ENCODE measurements around the gene FAM237A.

FAM237A gene

DNA sequence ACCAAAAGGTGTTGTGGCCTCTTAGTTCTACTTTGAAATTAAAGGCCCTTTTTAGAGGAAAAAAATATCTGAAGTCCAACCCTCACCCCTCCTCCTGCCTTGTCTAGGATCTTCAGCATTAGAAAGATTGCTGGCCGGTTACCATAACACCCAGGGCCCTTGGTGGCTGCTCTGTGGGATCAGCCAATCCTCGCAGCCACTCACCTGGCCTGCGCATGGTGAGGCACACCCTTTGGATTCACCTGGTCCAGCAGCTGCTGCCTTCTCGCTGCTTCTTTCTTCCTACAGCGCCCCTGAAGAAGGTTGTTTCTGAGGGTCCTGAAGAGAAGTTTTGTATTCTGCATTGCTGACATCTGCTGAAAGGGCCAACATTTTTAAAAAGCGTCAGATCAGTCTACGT lies 50.7 kb downstream of the FAM237A start:
- no peak for DNase-seq

DNA sequence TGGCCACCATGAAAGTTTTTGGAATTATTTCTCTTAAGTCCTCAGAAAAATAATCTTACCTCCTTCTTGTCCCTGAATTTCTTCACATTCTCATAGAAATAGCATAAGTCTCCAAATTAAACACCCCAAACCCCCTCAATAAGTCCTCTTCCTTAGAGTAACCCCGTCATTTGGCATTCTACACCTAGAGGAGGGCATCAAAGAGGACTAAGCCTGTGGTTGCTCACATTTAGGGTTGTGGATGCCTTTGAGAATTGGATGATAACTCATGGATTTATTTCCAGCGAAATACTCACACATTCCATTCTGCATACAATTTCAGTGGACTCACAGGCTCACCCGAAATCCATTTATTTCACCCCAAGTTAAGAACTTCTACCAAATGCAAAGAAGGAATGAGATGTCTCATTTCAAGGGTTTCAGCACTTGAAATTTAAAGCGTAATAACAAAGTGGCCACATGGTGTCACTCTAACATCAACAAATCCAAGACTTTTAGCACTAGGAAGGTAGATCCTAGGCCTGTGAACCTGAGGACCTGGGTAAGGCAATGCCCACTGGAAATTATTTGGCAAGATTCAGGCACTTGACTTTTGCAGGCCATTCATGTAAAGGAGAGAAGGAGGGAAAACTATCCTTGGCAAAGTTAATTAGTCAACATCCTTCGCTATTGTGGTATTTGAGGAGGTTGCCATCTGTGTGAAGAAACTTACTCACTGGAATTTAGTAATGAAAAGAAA lies 51.3 kb downstream of the FAM237A start:
- DNase-seq: peak; percentile 18

DNA sequence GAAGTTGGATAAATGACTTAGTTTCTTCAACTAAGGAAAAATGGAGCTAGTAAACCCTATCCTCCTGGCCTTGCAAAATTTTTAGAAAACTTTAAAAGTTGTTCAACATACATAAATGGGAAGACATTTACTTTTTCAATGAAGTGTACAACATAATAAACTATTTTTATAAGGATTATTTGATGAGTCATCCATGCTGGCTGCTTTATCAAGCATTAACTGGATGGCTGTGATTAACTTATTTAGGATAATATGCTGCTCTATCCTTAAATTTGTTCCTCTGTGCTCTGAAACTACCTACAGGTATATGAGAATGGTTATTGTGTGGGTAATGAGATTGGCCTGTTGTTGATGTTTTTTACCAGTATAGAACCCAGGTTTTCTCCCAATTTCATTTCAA lies 54.6 kb downstream of the FAM237A start:
- DNase-seq: no peak

DNA sequence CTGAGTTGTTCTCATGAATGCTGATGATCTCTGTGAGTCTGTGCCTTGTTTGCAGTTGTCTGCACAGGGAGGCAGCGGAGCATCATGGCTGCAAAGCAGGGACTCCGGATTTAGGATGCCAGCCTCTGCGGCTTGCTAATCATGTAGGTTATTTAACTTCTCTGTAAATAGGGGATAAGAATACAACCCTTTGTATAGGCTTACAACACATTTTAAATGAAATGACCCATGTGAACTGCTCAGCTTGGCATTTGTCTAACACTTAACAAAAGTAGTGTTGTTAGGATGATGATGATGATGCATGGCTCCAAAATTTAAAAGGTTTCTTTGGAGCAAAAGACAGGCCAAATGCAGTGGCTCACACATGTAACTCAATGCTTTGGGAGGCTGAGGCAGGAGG lies 56.5 kb downstream of the FAM237A start:
- no peak for DNase-seq
